Epithelial cell of prostate (primary cell): Measurements from ENCODE around the gene NHS.

Experiments
- DNase-seq: peaks from one replicate; pipeline ENCODE4 v3.0.0-alpha.2; 2011; ENCODE audit warnings: low read depth, low spot score
- H3K27ac ChIP-seq: fragments of 450-650 bp; 2 replicates; pipeline ENCODE4 v1.5.1; 2017; ENCODE audit warnings: mild to moderate bottlenecking

NHS gene

GRCh38 chrX:17741123-17741511 lies 366.1 kb downstream of the NHS start:
- no peak overlapping the region for H3K27ac ChIP-seq
- no peak for DNase-seq

GRCh38 chrX:17743913-17744312 lies 368.9 kb downstream of the NHS start:
- no peak for DNase-seq
- no peak overlapping the region for H3K27ac ChIP-seq

DNA sequence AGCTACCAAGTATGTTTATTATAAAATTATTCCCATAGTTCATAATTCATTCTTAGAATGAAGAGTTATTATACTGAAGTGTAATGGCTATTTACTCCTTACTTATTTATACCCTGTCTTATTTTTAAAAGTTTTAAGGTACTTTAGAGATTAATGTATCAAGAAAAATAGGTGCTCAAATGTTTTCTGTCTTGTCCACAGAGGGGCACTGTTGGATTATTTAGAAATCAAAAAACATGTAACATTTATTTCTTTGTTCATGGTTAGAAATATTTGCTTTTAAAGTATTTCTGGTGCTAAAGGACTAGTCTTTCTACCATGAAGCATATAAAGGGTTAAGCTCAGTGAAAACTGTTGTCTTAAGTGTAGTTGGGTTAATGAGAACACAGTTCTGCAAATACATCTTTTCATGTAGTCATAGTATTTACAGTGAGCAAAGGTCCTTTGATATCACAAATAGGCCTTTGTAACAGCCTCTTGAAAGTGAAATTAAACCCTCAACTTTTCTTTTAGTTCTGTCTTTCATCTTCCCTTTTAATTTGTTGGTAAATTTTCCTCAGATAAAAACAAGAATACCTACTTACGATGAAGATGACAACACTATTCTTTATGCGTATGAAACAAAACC lies 370.0 kb downstream of the NHS start:
- no peak for DNase-seq
- no peak overlapping the region for H3K27ac ChIP-seq

- H3K27ac ChIP-seq: no peak overlapping the region
- no peak for DNase-seq
Measured at GRCh38 chrX:17747692-17748091, 372.7 kb downstream of the NHS start.

DNA sequence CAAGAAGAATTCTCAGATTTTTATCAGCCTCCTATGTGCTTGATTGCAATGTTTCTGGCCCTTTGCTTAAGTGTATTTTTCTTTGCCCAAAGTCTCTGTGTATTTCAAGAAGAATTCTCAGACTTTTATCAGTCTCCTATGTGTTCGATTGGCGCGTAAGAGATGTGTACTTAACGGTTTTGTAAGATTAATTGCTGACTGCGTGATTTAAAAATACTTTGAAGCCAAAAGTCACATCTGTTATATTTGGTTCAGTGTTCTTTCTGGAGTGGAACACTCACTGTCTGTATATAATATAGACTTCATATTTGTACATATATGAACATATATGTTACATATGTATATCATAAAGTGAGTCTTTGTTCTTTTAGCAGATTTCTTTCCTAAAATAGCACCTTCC lies 373.7 kb downstream of the NHS start:
- no peak overlapping the region for H3K27ac ChIP-seq
- no peak for DNase-seq

- no peak overlapping the region for H3K27ac ChIP-seq
- DNase-seq: no peak
Measured at GRCh38 chrX:17750436-17750835, 375.4 kb downstream of the NHS start.

- no peak for DNase-seq
Measured at GRCh38 chrX:17758382-17758781, 383.4 kb downstream of the NHS start.

GRCh38 chrX:17759990-17760389 lies 385.0 kb downstream of the NHS start:
- no peak overlapping the region for H3K27ac ChIP-seq
- DNase-seq: no peak

More at GRCh38 chrX:17758382-17758781, 383.4 kb downstream of the NHS start:
- no peak overlapping the region for H3K27ac ChIP-seq

DNA sequence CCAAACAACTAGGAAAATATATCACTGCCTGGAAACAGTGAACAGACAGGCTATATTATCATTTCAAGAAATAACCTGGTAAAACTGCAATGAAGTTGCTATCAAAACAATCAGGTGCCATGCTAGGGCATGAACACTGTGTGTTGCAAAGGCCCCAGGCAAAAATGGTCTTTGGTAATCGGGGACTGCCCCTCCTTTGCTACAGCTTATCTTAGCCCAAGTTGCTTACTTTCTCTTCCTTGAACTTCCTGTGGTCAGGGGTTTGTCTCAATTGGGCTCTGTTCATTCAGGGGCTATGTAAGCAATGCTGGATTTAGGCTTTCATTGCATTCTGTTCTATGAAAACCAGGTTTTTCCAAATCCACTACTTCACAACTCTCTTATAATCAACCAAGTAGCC lies 392.7 kb downstream of the NHS start:
- DNase-seq: no peak
- H3K27ac ChIP-seq: no peak overlapping the region

DNA sequence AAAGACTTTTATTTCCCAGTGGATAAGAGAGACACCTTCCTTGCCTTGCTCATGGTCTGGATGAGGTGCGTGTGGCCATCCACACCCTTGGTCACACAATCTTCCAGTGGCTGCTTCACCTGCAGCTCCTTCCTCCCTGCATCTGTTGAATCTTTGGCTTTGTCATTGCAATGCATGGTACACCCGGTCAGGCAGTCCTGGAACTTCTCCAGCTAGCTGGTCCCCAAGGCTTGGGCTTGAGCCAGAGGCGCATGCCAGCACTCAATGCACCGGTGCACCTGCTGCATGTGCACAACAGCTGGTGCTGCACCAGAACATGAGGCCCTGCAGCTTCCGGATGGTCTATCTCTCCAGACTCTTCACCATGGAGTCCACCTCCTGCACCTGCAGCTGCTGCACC lies 394.0 kb downstream of the NHS start:
- DNase-seq: no peak

DNA sequence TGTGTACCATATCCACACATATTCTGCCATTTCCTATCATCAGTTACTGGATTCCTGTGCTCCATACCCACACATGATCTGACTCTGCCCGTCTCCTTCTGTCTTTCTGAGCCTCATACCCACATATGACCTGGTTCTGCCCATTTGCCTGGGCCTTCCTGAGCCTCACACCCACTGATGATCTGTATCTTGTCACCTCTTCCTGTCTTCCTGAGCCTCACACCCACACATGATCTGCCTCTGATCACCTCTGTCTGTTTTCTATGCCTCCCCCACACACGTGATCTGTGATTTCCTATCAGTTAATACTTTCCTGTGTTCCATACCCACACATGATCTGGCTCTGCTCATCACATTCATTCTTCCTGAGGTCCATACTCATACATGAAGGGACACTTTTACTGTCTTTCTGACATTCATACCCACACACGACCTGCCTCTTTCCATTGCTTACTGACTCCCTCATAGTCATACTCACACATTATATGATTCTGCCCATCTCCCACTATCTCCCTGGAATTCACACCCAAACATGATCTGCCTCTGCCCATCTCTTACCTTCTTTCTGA lies 394.8 kb downstream of the NHS start:
- no peak overlapping the region for H3K27ac ChIP-seq
- no peak for DNase-seq

More for the DNA sequence above, 394.0 kb downstream of the NHS start:
- no peak overlapping the region for H3K27ac ChIP-seq

GRCh38 chrX:17773221-17773876 lies 398.3 kb downstream of the NHS start:
- DNase-seq: no peak
- no peak overlapping the region for H3K27ac ChIP-seq

DNA sequence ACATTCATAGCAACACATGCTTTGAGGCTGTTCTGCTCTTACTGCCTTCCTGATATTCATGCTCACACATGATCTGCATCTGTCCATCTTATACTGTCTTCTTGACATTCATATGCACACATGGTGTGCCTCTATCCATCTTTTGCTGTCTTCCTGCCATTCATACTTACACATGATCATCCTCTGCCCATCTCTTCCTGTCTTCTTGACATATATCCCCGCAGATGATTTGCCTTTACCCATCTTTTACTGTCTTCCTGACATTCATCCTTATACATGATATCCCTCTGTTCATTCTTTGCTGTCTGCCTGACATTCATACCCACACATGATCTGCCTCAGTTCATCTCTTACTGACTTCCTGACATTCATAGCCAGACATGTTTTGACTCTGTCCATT lies 399.1 kb downstream of the NHS start:
- H3K27ac ChIP-seq: no peak overlapping the region
- DNase-seq: no peak

- DNase-seq: no peak
- no peak overlapping the region for H3K27ac ChIP-seq
Measured at GRCh38 chrX:17778997-17779396, 404.0 kb downstream of the NHS start.

GRCh38 chrX:17779434-17779833 lies 404.4 kb downstream of the NHS start:
- no peak for DNase-seq
- no peak overlapping the region for H3K27ac ChIP-seq
